Measurements from ENCODE around the gene NANOS2. TPM values are rescaled to one million over a fixed set of nuclear protein-coding genes. Genes with fewer than 3 reads are reported as not detected.
"Not testable (repeated sequence)": the region's sequence is repeated elsewhere in the genome, so short reads cannot be mapped to it uniquely, and the experiment has no call there.

Gene NANOS2
- total and polyA plus RNA-seq, 2 experiments from 2014 or later, result not detected

DNA sequence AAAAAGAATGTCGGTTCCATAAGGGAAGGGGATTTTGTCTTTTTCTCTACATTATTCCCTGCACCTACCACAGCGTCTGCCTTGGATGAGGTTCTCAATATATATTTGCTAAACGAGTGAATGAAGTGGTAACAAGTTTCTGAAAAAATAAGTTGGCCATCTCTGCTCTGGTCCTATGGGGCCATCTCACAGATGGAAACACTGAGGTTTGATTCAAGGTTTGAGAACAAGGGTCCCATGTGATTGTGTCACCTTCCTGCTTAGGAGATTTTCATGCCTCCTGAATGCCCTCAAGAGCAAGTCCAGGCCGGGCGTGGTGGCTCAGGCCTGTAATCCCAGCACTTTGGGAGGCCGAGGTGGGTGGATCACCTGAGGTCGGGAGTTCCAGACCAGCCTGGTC, 15.3 kb downstream of the NANOS2 start:
- no peak for DNase-seq
- Histone ChIP-seq H3K27me3 (replicated peaks; ENCODE audit: insufficient read depth) (no peaks in the 10 kb centered on the region), H2AFZ (no peak overlapping the region), H3K79me2 (ENCODE audit: insufficient read depth) (peaks cover 22% of the 10 kb centered on the region), H3K9me2 (ENCODE audit: insufficient read depth) (no peaks in the 10 kb centered on the region), H3K4me2 (ENCODE audit: unreplicated experiment) (no peak overlapping the region), H3K4me1 (ENCODE audit: insufficient read depth) (peaks cover 5% of the 10 kb centered on the region; the same call in 1 of the 2 replicates), H3K4me3 (no peak overlapping the region), H4K20me1 (ENCODE audit: insufficient read depth) (no peaks in the 10 kb centered on the region), H3K9me3 (ENCODE audit: low read depth) (no peaks in the 10 kb centered on the region), H3K27ac (no peak overlapping the region), H3K36me3 (ENCODE audit: low read depth) (no peaks in the 10 kb centered on the region; the same call in 1 of the 2 replicates), H3F3A (ENCODE audit: insufficient read depth) (no peaks in the 10 kb centered on the region), H3K9ac (no peak overlapping the region)
- 86 to 87% methylated on average over 7 of the region's 7 CpGs for WGBS, 2 experiments (ENCODE audit: low coverage in 1 of 2, low lambda C conversion rate in 2 of 2, missing lambda C conversion rate in 2 of 2)
- in situ Hi-C loops (cut with MboI), result no loop called here
- no peak for TF ChIP-seq EZH2phosphoT487 (IDR thresholded peaks at IDR 0.05; ENCODE audit: insufficient read depth, low read depth)
- no peak for TF ChIP-seq EZH2 (IDR thresholded peaks at IDR 0.05; ENCODE audit: insufficient read depth, poor library complexity, severe bottlenecking)

DNA sequence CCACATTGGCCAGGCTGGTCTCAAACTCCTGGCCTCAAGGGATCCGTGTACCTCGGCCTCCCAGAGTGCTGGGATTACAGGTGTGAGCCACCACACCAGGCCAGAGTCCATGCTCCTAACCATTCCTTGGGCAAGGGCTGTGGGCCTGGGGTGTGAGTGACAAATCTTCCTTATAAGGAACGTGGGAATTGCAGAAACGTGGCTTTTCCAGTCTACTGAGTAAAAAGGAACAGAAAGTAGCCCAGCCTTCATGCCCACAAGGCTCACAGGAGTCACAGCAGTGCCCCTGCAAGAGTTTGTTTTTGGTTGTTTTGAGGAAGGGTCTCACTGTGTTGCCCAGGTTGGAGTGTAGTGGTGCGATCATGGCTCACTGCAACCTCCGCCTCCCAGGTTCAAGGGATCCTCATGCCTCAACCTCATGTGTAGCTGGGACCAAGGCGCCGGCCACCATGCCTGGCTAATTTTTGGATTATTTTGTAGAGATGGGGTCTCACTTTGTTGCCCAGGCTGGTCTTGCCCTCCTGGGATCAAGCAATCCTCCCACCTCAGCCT, 17.2 kb downstream of the NANOS2 start:
- Histone ChIP-seq H3K36me3 (ENCODE audit: low read depth) (no peaks in the 10 kb centered on the region; the same call in 1 of the 2 replicates), H3K27ac (no peak overlapping the region), H3F3A (ENCODE audit: insufficient read depth) (no peaks in the 10 kb centered on the region), H3K4me2 (ENCODE audit: unreplicated experiment) (no peak overlapping the region), H2AFZ (no peak overlapping the region), H4K20me1 (ENCODE audit: insufficient read depth) (no peaks in the 10 kb centered on the region), H3K27me3 (replicated peaks; ENCODE audit: insufficient read depth) (no peaks in the 10 kb centered on the region), H3K79me2 (ENCODE audit: insufficient read depth) (peaks cover 22% of the 10 kb centered on the region), H3K9me2 (ENCODE audit: insufficient read depth) (no peaks in the 10 kb centered on the region), H3K9me3 (ENCODE audit: low read depth) (no peaks in the 10 kb centered on the region), H3K9ac (no peak overlapping the region), H3K4me3 (no peak overlapping the region), H3K4me1 (ENCODE audit: insufficient read depth) (peaks cover 5% of the 10 kb centered on the region; the same call in 1 of the 2 replicates)
- WGBS, 2 experiments (ENCODE audit: low coverage in 1 of 2, low lambda C conversion rate in 2 of 2, missing lambda C conversion rate in 2 of 2), result 92 to 94% methylated on average over 8 of the region's 8 CpGs
- no peak for TF ChIP-seq EZH2 (IDR thresholded peaks at IDR 0.05; ENCODE audit: insufficient read depth, poor library complexity, severe bottlenecking)
- no peak for DNase-seq
- in situ Hi-C loops (cut with MboI), result no loop called here

GRCh38 chr19:45895983-45896599, 18.5 kb downstream of the NANOS2 start:
- H3K9ac ChIP-seq; DNase-seq; in situ Hi-C loops (cut with MboI); H3F3A ChIP-seq (ENCODE audit: insufficient read depth); H3K27ac ChIP-seq; H3K4me1 ChIP-seq (ENCODE audit: insufficient read depth); H3K9me3 ChIP-seq (ENCODE audit: low read depth); H4K20me1 ChIP-seq (ENCODE audit: insufficient read depth); H3K9me2 ChIP-seq (ENCODE audit: insufficient read depth); H3K36me3 ChIP-seq (ENCODE audit: low read depth); H2AFZ ChIP-seq; H3K27me3 ChIP-seq (replicated peaks; ENCODE audit: insufficient read depth); H3K4me2 ChIP-seq (ENCODE audit: unreplicated experiment); H3K4me3 ChIP-seq: not testable (repeated sequence)
- peaks cover 13% of the 10 kb centered on the region for H3K79me2 ChIP-seq (ENCODE audit: insufficient read depth)
- 88 to 89% methylated on average over 12 of the region's 12 CpGs for WGBS, 2 experiments (ENCODE audit: low coverage in 1 of 2, low lambda C conversion rate in 2 of 2, missing lambda C conversion rate in 2 of 2)

GRCh38 chr19:45895519-45895972, 19.0 kb downstream of the NANOS2 start:
- Histone ChIP-seq H3K27me3 (replicated peaks; ENCODE audit: insufficient read depth) (no peaks in the 10 kb centered on the region), H4K20me1 (ENCODE audit: insufficient read depth) (no peaks in the 10 kb centered on the region), H3K4me2 (ENCODE audit: unreplicated experiment) (no peak overlapping the region), H2AFZ (no peak overlapping the region), H3K79me2 (ENCODE audit: insufficient read depth) (peaks cover 7% of the 10 kb centered on the region; the same call in 1 of the 2 replicates), H3K27ac (no peak overlapping the region), H3K9ac (no peak overlapping the region), H3K36me3 (ENCODE audit: low read depth) (no peaks in the 10 kb centered on the region; the same call in 1 of the 2 replicates), H3K4me1 (ENCODE audit: insufficient read depth) (no peaks in the 10 kb centered on the region), H3K4me3 (no peak overlapping the region), H3F3A (ENCODE audit: insufficient read depth) (no peaks in the 10 kb centered on the region), H3K9me2 (ENCODE audit: insufficient read depth) (no peaks in the 10 kb centered on the region), H3K9me3 (ENCODE audit: low read depth) (no peaks in the 10 kb centered on the region)
- 49% methylated on average over 9 of the region's 9 CpGs for WGBS, 2 experiments (ENCODE audit: low coverage in 1 of 2, low lambda C conversion rate in 2 of 2, missing lambda C conversion rate in 2 of 2)
- TF ChIP-seq EZH2phosphoT487 (IDR thresholded peaks at IDR 0.05; ENCODE audit: insufficient read depth, low read depth), result no peak
- no peak for TF ChIP-seq EZH2 (IDR thresholded peaks at IDR 0.05; ENCODE audit: insufficient read depth, poor library complexity, severe bottlenecking)
- no peak for DNase-seq
- in situ Hi-C loops (cut with MboI), result no loop called here
